GOT3 (cell line): ENCODE results near the gene FOXE1.

Experiments used
- DNase-seq: peaks from one replicate; lab custom pipeline; 2025; ENCODE audit warnings: mixed read lengths; lab: John Stamatoyannopoulos, UW

The FOXE1 gene

GRCh38 chr9:97853056-97853843 lies at the start of gene FOXE1:
Gene FOXE1 (plus strand): TSS chr9:97853226. CDS start chr9:97853915, 689 bp downstream.
- DNase-seq, result no peak

- no peak for DNase-seq
These were observed 49.0 kb upstream of the FOXE1 start for GRCh38 chr9:97804059-97804365.

GRCh38 chr9:97806721-97807120 lies 46.3 kb upstream of the FOXE1 start:
- no peak for DNase-seq

GRCh38 chr9:97807681-97808080 lies 45.3 kb upstream of the FOXE1 start:
- no peak for DNase-seq

- DNase-seq, result no peak
These were observed 44.6 kb upstream of the FOXE1 start for GRCh38 chr9:97808415-97808814.

- DNase-seq, result no peak
These were observed 44.1 kb upstream of the FOXE1 start for GRCh38 chr9:97808972-97809371.

- DNase-seq, result no peak
These were observed 43.2 kb upstream of the FOXE1 start for GRCh38 chr9:97809666-97810344.

- no peak for DNase-seq
These were observed 41.3 kb upstream of the FOXE1 start for GRCh38 chr9:97811533-97812246.

GRCh38 chr9:97812247-97812543 lies 40.8 kb upstream of the FOXE1 start:
- DNase-seq, result no peak

GRCh38 chr9:97813072-97813471 lies 40.0 kb upstream of the FOXE1 start:
- DNase-seq, result no peak

- DNase-seq, result no peak
These were observed 33.3 kb upstream of the FOXE1 start for GRCh38 chr9:97819735-97820134.

- no peak for DNase-seq
These were observed 32.7 kb upstream of the FOXE1 start for GRCh38 chr9:97820373-97820772.

- DNase-seq, result no peak
These were observed 21.9 kb upstream of the FOXE1 start for GRCh38 chr9:97830884-97831829.

- DNase-seq, result no peak
These were observed 21.0 kb upstream of the FOXE1 start for GRCh38 chr9:97831843-97832636.

GRCh38 chr9:97840521-97840920 lies 12.5 kb upstream of the FOXE1 start:
- no peak for DNase-seq

- no peak for DNase-seq
These were observed 10.1 kb upstream of the FOXE1 start for GRCh38 chr9:97842960-97843359.

- DNase-seq, result no peak
These were observed 7.9 kb upstream of the FOXE1 start for GRCh38 chr9:97845130-97845529.

GRCh38 chr9:97845763-97846162 lies 7.3 kb upstream of the FOXE1 start:
- no peak for DNase-seq

- no peak for DNase-seq
These were observed 6.7 kb upstream of the FOXE1 start for GRCh38 chr9:97846347-97846746.

GRCh38 chr9:97847474-97848214 lies 5.4 kb upstream of the FOXE1 start:
- no peak for DNase-seq

GRCh38 chr9:97848215-97848479 lies 4.9 kb upstream of the FOXE1 start:
- DNase-seq, result no peak
